HG02870 (cell line): Measurements from ENCODE around the gene SPAG16.
"Not testable (repeated sequence)": the region's sequence is repeated elsewhere in the genome, so short reads cannot be mapped to it uniquely, and the experiment has no call there.

Experiments
- ATAC-seq: cut with Tn5 transposase; IDR thresholded peaks from one replicate; pipeline ENCODE4 v1.9.1; 2021; ENCODE audit warnings: mild to moderate bottlenecking, moderate library complexity; ENCODE audit not compliant: unreplicated experiment

SPAG16 gene

GRCh38 chr2:213407027-213407426 is 122.8 kb downstream of the SPAG16 start:
- ATAC-seq: not testable (repeated sequence)

DNA sequence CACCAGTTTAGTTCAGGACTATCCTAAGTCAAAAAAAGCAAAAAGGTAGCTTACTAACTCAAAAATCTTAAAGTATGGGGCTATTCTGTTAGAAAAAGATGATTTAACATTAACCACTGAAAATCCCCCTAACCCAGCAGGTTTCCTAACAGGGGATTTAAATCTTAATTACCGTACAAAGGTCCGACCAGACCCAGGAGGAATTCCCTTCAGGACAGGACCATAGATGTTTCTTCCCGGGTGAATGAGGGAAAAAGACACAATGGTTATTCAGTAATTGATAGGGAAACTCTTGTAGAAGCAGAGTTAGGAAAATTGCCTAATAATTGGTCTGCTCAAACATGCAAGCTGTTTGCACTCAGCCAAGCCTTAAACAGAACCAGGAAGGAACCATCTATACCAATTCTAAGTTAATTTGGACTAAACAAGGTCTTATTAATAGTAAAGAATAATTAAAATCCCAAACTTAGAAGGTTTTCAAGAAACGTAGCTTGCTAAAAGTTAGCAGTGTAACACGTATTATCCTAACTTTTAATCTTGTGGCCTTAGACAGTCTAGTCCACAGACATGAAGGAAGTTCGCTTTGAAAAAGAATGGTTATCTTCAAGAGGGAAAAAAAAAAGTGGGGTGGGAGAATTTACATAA is 124.3 kb downstream of the SPAG16 start:
- not testable (repeated sequence) for ATAC-seq

DNA sequence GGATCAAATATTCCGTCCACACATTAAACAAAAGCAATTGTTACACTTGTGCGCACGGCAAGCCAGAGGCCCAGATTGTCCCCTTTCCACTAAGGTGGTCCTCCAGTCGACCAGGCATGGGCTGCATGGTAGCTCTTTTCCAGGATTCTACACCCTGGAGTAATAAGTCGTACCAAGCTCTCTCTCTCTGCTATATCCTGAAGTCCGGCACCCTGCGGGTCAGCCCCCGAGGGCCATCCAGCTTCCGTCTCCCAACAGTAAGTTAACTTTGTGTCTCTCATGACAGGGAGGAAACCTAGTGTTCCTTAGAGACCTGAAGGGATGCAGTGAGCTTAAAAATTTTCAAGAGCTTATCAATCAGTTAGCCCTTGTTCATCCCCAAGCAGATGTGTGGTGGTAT is 126.4 kb downstream of the SPAG16 start:
- ATAC-seq: not testable (repeated sequence)

GRCh38 chr2:213411582-213412289 is 127.5 kb downstream of the SPAG16 start:
- no peak for ATAC-seq

DNA sequence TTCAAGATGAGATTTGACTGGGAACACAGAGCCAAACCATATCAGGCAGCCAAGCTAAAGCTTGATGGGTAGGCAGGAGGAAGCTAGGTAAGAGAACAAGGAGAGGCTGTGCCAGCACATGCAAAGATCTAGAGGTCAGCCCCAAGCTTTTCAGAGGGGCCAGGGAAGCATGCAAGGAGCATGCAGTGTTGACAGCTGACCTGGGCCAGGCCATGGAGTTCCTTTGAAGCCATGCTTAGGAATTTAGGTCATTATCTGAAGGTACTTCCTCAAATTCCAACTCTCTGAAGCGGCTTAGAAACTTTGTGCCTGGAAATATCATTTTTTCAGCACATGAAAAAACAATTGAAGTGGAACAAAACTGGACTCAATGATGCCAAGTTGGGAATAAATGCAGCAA is 130.8 kb downstream of the SPAG16 start:
- no peak for ATAC-seq

- ATAC-seq: no peak
These were observed 132.6 kb downstream of the SPAG16 start for GRCh38 chr2:213416832-213417231.

DNA sequence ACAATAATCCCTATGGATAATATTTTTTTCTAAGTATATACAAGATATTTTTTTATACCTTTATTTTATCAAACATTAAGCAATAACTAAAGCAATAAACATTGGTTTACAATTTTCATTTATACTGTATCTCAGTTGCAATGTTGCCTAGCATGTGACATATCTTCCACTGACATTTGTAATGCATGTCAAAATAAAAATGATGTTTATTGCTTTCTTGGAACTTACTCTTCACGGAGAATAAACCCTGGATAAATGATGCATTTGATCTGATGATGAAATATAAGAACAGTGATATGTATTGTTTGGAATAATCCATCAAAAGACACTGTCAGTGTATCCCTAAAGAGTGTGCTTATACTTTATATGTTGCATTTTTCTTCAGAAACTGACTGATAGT is 135.7 kb downstream of the SPAG16 start:
- ATAC-seq: no peak

- ATAC-seq: no peak
These were observed 136.6 kb downstream of the SPAG16 start for GRCh38 chr2:213420828-213421385.

GRCh38 chr2:213422211-213422610 is 137.9 kb downstream of the SPAG16 start:
- no peak for ATAC-seq

GRCh38 chr2:213425618-213426017 is 141.4 kb downstream of the SPAG16 start:
- ATAC-seq: no peak

- no peak for ATAC-seq
These were observed 145.3 kb downstream of the SPAG16 start for GRCh38 chr2:213429516-213429915.

GRCh38 chr2:213443921-213444320 is 159.7 kb downstream of the SPAG16 start:
- ATAC-seq: no peak

DNA sequence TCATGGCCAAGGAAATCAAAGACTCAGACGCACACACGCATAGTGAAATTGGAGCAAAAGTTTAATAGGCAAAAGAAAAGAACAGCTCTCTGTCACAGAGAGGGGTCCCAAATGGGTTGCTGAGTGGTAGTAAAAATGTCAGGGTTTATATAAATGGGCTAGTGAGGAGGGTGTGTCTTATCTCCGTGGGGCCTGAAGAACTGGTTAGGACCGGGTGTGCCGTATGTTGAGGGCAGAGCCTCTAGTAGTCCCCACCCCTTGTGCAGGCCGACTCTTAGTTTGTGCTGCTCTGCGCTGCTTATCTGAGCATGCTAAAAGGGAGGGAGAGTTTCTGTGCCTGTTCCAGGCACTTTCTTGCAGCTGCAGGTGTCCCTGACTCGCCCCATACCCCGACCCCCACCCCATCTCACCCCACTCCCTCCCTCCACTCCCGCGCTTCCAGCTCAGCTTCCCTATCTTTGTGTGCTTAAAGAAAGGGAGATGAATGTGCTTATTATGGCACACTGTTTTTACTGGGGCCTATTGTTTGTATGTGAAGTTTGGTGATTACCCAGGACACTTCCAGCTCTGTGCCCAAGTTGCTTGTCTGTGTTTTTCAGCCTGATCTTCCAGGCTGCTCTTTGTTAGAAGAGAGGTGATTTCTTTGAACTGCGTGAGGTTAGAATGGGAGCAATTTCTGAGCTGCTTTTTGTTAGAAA is 167.4 kb downstream of the SPAG16 start:
- no peak for ATAC-seq

GRCh38 chr2:213455316-213456008 is 171.2 kb downstream of the SPAG16 start:
- ATAC-seq: no peak

DNA sequence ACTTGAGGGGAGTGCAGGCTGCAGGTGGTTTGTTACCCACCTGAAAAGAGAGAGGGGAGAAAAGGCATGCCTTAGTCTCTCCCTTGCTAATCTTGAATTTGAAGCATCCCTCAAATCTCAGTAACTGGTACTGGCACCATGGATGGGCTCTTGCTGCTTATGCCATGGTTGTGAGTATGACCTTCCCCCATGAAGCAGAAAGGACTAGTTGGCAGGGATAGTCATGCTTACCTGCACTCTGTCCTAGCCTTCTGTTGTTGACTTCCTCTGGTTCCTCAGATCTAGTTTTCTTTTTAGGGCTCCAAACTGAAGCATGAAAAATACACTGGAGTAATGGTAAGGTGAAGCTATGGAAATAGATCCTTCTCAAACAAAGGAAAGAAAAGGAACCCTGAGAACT is 191.2 kb downstream of the SPAG16 start:
- no peak for ATAC-seq

- no peak for ATAC-seq
These were observed 192.4 kb downstream of the SPAG16 start for GRCh38 chr2:213476641-213477040.

GRCh38 chr2:213490087-213490486 is 205.8 kb downstream of the SPAG16 start:
- ATAC-seq: no peak

DNA sequence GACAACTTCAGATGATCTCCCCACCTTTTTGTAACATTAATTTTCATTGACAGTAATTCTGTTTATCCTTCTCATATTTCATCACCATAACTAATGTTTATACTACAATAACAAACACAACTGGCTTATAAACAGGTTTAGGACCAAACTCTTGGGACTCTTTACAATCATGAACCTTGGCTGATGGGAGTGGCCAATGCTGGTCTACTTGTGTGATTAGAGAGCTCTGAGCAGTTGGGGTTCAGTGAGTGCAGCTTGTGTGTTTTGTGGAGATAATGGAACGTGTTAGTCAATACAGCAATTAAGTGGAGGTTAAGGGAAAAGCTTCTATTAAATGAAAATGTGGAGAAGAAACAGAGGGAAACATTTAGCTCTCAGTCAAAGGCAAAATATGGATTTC is 207.1 kb downstream of the SPAG16 start:
- no peak for ATAC-seq

GRCh38 chr2:213496226-213496625 is 212.0 kb downstream of the SPAG16 start:
- no peak for ATAC-seq

DNA sequence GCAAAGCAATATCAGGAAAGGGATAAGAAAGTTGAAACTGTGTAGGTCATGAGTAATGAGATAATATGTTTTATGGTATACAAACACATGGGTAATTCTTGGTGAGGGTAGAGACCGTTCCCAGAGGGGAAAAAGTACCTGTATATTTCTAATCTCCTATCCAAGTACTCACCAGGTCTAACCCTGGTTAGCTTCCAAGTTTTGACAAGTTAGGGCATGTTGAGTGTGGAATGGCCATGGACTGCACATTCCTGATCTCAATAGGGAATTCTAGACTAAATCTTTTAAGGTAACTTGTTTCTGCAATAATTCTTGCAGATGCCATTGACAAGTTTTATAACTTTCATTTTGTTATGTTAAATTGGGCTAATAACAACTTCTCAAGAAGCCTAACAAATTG is 216.6 kb downstream of the SPAG16 start:
- ATAC-seq: no peak

- no peak for ATAC-seq
These were observed 239.9 kb downstream of the SPAG16 start for GRCh38 chr2:213524164-213524563.
